ENCODE measurements around the gene L1CAM.

L1CAM gene

DNA sequence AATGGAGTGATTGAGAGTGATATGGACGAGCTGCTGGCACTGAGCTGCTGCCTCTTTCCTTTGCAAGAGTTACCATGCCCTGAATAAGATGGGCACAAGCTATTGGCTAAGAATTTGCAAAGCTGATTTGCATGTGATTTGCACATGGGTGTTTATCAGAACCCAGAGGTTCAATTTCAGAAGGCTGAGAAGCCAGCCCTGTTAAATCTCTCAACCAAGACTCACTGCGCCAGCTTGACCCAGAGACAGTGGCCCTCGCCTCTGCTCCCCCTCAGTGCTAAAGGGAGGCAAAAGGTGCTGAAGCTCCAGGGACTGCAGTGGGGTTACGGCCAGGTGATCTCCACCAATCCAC, 39.4 kb upstream of the L1CAM start:
- no peak for DNase-seq (ENCODE audit: low spot score)

DNA sequence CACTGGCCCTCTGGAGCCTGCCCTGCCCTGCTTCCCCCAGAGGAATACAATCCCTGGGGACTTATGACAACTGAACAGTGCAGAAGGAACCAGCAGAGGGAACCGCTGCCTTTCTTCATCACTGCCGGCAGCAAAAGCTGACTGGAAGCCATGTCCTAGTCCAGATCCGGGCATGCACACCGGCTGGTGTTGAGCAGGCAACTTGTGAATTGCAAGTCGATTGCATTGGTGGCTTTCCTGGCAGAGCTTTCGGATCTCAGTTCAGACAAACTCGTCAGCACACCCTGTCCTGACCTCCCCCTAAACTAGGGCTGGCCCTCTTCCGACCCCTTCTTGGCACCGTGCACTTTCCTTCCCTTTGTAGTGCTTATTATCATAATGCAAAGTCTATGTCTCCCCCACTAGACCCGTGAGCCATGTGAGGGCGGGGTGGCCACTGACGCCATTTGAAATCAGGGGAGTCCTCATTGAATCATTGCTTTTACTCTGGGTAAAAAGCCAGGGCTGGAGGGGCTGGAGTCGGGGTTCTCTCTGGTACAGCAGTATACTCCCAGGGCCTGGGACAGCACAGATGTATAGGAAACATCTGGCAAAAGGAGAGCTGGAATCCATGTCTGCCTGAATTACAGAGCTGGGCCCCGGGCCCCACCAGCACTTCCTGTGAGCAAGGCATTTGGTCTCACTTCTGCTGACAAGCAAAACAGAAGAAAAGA, 38.3 kb upstream of the L1CAM start:
- DNase-seq (ENCODE audit: low spot score): peak; percentile 43

DNA sequence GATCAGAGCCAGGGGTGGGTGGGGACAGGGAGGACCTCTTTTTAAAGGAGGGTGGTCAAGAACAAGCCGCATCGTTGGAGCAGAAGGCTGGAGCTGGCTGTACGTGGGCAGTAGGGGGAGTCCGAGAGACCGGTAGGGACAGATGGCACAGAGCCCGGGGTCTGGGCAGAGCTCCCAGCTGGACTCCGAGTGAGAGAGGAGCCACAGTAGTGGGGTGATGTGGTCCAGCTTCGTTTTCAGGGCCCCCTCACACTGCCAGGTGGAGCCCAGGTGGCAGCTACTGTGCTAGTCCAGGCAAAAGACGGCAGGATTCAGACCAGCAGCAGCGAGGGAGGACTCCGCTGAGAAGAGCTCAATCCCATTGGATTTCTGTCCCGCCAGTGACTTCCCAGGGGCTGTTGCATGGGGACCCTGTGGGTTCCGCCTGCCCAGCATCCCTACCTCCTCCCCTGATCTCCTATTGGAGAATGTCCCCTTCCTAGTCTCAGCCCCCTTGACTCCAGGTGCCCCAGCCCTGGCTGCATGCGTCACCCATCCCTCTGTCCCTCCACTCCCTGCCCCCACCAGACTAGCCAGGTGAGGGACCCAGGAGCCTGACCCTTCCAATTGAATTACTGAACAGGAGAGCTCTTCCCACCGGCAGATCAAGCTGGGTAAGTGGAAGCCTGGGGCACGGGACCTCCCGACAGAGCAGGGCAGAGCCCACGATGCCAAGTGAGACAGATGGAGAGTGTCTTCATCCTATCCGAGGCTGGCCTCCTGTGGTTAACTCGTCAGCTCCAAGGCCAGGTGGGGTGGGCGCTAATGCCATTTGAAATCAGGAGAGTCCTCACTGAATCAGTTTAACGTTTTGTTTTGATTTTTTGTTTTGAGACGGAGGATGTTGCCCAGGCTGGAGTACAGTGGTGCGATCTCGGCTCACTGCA, 37.2 kb upstream of the L1CAM start:
- DNase-seq (ENCODE audit: low spot score): peak; percentile 47

DNA sequence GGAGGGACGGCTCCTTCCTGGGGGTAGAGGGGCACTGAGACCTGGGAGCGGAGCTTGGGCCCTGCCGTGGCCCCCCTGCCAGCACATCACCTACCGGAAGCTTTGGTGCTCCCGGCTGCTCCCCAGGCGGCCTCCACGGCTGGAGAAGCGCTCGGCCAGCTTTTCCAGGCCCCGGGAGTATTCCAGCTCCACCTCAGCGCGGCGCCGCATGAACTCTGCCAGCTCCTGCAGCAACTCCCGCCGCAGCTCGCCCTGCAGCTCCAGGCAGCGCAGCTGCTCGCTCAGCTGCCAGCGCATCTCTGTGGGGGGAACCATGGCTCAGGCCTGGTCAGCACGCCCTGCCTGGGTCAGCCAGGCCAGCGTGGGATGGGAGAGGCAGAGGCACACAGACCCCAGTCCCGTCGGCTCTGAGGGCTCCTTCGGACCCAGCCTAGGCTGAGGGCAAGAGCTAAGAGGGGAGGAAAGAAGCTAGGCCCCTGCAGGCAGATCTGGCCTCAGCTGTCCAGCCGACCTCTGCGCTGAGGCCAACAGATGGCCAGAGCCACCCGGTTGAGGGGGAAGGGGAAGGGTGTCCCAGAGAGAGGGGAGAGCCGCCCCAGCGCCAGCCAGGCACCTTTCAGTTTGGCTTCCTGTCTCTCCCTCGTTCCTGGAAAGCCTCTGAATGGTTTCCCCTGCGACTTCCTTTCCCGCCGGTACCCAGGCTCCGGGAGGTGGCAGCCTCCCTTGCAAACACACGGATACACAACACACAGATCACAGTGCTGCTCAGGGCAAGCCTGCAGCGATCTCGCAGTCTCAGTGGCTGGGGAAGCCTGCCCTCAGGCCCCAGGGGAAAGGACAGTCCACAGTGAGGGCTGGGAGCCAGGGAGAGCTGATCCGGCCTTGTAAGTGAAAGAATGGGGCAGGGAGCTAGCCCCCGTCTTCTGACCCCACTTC, 35.8 kb upstream of the L1CAM start:
- DNase-seq (ENCODE audit: low spot score): no peak

DNA sequence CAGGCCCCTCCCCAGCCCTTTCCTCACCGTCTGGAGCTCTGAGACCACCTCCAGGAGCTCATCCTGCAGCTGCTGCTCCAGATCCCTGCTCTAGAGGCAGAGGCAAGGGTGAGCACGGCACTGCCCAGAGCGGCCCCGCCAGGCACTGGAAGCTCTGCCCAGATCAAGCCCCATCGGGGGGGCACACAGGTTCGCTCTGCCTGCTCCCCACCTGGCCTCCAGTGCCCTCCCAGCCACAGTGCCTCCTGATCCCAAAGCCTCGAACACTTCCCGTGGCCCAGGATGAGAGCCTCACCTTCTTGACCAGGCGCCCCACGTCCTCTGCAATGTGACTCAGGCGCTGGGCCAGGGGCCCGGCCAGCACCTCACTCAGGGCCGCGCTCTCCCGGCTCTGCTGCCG, 35.1 kb upstream of the L1CAM start:
- no peak for DNase-seq (ENCODE audit: low spot score)

DNA sequence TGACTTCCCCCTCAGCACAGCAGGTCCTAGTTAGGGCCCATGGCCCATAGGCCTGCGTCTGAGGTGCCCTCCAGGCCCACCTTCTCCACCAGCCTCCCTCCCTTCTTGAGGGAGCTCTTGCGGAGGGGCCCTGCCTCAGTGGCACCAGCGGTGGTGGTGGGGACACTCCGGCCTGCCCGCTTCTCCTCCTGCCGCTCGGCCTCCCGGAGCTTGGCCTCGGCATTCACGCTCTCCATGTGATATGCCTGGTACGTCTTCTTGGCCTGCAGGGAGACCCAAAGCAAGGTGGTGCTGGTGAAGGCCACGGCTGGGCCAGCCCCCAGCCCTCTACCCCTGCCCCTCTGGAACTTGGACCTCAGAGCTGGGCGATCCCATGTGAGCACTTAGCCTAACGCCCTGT, 34.6 kb upstream of the L1CAM start:
- no peak for DNase-seq (ENCODE audit: low spot score)

DNA sequence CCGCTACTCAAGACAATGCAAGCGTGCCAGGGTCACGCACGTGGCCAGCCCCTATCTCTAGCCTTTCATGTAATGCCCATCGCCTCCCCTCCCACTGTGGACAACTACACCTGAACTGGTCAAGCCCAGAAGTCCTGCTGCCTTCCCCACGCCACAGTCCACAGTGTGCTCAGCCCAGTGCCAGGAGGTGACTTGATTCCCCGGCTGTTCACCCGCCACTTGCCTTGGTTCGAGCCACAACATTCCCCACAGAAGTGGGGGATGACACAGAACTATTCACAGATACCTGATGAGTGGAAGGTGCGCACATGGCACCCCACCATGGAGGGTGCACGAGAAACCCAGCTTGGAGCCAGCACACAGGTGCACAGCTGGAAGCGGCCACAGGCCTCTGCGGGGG, 33.3 kb upstream of the L1CAM start:
- no peak for DNase-seq (ENCODE audit: low spot score)

DNA sequence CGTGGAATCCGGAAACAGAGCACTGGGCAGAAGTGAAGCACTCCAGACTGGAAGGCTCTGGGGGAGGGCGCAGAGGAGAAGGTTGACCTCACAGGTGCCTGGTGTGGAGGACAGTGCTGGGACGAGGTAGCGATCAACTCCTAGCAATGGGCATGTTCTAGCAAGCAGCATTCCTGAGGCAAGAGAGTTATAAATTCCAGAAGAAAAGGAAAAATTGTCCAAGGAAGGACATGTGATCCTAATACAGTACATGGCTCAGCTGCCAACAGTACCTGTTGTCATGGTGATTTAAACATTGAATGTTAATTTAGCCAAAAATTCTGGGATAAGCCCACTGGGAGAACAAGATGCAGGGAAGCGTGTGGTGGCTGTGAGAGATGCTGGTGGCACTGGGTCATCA, 31.9 kb upstream of the L1CAM start:
- DNase-seq (ENCODE audit: low spot score): no peak

DNA sequence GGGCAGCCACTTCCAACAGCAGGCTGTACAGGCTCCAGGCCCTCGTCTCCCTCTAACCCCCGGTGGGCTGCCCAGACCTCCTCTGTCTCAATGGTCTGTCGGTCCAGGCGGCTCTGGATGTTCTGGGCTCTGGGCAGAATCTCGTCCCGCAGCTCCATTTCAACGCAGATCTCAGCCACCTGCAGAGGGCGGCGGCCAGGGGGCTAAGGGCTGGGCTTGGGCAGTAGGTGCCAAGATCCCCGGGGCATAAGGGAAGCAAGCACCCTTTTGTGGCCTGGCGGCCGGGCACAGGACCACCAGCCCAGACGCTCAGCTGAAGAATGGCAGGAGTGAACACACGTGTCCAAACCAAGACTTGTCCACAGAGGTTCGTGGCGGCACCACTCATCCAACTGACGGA, 27.7 kb upstream of the L1CAM start:
- no peak for DNase-seq (ENCODE audit: low spot score)

DNA sequence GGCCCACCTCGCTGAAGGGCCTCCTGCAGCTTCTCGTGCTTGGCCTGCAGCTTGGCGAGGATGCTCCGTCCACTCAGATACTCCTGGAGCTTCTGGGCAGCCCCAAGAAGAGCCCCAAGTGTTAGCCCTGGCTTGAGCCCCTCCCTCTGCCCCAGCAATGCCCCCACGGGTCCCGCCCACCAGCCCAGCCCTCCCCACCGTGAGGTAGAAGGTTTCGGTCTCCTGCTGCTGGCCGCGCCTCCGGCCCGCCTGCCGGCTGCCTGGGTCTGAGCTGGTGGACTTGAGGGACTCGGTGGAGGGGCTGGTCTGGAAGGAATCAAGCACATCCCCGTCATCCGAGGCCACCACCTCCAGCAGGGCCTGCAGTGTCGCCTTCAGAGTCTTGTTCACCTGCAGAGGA, 27.2 kb upstream of the L1CAM start:
- no peak for DNase-seq (ENCODE audit: low spot score)

DNA sequence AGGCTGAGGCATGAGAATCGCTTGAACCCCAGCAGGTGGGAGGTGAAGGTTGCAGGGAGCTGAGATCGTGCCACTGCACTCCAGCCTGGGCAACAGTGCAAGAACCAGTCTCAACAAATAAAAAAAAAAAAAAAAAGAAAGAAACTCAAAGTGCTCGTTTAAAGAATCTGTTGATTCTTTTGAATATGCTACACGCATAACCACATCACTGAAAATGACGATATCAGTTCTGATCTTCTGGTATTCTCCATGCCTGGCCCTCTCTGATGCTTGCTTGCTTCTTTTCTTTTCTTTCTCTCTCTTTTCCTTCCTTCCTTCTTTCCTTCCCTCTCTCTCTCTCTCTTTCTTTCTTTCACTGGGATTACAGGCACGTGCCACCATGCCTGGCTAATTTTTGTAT, 25.8 kb upstream of the L1CAM start:
- DNase-seq (ENCODE audit: low spot score): no peak

DNA sequence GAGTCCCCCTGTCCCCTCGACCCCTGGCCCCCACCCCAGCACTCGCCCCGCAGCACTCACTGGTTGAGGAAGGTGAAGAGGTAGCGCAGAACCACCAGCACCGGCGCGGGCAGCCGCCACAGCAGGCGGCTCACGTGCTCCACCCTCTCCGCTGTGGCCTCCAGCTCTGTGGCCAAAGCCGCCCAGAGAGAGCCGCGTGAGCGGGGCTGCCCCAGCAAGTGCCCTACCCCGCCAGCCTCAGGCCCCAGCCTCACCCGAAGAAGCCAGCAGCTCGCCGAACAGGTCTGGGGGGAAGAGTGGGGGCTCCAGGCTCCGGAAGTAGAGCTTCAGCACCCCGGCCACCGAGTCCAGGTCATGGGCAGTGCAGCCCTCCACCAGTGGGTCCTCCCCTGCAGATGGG, 24.5 kb upstream of the L1CAM start:
- no peak for DNase-seq (ENCODE audit: low spot score)

DNA sequence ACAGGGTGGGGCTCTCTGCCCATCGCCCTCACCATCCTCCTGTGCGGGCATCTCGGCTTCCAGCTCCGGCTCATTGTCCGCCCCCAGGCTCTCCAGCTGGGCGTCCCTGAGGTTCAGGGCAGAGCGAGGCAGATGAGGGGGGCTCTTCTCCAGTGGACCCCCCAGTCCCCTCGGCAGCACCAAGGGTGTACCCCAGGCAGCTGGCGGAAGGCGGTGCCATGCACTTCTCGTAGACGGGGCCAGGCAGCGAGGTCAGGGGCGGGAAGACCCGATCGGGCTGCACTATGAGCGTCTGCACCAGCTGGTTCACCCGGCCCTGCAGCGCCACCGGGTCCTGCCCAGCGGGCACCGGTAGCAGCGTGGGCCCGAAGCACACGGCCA, 24.0 kb upstream of the L1CAM start:
- DNase-seq (ENCODE audit: low spot score): no peak

DNA sequence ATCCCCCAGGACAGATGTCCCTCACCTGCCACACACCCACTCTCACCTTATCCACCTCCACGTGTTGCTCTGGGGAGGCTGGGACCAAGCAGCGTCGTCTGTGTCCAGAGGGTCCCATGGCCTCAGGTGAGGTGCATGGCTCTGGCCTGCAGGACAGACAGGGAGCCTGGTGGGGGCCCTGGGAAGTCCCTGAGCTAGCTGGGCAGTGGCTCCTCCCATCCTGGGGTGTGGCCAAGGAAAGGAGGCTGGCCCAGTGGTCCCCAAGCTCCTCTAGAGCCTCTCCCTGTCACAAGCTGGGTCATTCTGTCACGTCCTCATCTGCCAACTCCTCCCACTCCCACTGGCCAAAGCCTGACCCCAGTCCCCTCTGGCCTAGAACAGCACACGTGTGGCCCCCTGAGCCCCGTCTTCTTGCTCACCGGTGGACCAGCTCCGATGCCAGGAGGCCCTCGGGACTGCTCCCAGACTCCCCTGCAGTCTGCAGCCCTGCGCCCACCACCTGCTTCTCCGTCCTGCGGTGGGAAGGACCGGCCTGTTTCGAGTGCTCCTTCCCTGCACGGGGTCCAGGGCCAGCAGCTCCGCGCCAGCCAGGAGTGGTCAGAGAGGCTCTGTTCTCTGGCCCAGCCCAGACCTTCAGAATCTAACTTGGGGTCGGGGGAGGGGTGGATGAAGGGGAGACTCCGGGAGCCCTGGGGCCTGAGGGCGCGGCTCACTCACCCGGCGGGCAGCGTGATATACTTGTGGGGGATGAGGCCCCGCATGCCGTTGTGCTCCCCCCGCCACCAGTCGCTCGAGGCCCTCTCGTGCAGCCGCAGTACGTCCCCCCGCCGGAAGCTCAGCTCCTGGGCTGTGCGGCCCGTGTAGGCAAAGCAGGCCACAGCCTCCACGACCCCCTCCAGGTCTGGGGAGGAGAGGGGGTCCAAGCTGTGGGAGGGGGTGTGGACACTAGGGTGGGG, 23.3 kb upstream of the L1CAM start:
- DNase-seq (ENCODE audit: low spot score): no peak

DNA sequence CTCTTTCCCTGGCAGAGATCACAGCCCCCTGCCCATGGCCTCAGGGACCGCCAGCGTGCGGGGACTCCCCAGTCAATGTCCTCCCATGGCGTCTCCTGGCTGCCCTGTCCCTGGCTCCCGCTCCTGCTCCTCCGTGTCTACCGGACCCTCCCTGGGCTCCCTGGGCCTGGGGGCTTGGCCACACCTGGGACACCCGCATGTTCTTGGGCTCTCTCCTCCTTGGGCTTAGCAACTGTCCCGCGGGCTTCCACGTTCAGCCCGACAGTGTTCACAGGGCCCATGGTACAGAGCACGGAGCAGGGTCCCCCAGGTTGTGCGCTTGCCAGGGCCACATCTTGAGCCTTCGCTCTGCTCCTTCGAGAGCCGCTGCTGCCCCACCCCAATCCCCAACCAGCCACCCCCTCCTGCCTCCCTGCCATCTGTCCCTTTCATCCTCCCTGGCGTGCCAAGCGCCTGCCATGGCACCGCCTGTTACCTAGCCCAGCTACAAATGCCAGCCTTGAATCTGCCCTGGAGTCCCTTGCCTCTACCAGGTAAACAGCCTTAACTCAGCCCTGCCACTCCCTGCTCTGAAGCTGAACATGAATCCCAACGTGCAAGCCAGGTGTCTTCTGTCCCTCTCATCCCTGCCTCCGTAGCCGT, 22.4 kb upstream of the L1CAM start:
- DNase-seq (ENCODE audit: low spot score): no peak

DNA sequence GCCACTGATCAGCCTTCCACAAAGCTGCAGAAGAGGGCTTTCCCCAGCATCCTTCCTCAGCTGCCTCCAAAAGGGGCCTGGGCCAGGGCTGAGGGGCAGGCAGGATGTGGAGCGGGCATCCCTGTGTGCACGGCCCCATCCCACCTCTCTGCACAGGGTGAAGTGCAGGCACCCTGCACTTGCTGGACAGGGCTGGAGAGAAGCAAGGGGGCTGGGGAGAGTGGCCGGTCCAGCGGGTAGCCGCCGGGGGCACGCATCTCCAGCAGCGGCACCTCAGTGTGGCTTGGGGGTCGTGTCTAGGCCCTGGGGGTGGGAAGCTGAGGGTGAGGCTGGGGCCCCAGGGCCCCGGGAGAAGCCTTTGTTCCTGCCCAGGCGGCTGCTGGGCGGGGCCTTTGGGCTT, 21.5 kb upstream of the L1CAM start:
- DNase-seq (ENCODE audit: low spot score): no peak

DNA sequence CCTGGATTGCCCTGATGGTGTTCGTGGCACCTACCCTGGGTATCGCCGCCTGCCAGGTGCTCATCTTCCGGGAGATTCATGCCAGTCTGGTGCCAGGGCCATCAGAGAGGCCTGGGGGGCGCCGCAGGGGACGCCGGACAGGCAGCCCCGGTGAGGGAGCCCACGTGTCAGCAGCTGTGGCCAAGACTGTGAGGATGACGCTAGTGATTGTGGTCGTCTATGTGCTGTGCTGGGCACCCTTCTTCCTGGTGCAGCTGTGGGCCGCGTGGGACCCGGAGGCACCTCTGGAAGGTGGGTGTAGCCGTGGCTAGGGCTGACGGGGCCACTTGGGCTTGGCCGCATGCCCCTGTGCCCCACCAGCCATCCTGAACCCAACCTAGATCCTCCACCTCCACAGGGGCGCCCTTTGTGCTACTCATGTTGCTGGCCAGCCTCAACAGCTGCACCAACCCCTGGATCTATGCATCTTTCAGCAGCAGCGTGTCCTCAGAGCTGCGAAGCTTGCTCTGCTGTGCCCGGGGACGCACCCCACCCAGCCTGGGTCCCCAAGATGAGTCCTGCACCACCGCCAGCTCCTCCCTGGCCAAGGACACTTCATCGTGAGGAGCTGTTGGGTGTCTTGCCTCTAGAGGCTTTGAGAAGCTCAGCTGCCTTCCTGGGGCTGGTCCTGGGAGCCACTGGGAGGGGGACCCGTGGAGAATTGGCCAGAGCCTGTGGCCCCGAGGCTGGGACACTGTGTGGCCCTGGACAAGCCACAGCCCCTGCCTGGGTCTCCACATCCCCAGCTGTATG, 20.3 kb upstream of the L1CAM start:
- DNase-seq (ENCODE audit: low spot score): no peak

DNA sequence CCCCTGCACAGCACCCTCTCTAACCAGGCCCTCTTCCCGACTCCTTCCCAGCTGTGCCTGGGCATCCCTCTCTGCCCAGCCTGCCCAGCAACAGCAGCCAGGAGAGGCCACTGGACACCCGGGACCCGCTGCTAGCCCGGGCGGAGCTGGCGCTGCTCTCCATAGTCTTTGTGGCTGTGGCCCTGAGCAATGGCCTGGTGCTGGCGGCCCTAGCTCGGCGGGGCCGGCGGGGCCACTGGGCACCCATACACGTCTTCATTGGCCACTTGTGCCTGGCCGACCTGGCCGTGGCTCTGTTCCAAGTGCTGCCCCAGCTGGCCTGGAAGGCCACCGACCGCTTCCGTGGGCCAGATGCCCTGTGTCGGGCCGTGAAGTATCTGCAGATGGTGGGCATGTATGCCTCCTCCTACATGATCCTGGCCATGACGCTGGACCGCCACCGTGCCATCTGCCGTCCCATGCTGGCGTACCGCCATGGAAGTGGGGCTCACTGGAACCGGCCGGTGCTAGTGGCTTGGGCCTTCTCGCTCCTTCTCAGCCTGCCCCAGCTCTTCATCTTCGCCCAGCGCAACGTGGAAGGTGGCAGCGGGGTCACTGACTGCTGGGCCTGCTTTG, 19.6 kb upstream of the L1CAM start:
- no peak for DNase-seq (ENCODE audit: low spot score)

Data from kidney tubule cell (primary cell).